Thyroid gland (tissue), 4 donors: ENCODE results near the gene RIPOR2. TPM values are rescaled to one million over a fixed set of nuclear protein-coding genes. Genes with fewer than 3 reads are reported as not detected.

Source experiments
- DNase-seq, 2 donors: peaks; one replicate each; pipeline ENCODE4 v3.0.0-alpha.2; 2019
- H3K27ac ChIP-seq, 3 donors: fragments of 200-600 bp; sonication (generic); 1 replicate in 2 of 3; 2 replicates in 1 of 3; pipeline ENCODE4 v1.5.1; 2016 to 2019; ENCODE audit warnings: mild to moderate bottlenecking in 1 of 3, moderate library complexity in 1 of 3
- H3K27me3 ChIP-seq: fragments of 200-600 bp; sonication (generic); one replicate; pipeline ENCODE4 v1.5.1; 2019
- H3K36me3 ChIP-seq, 2 donors: fragments of 200-600 bp; sonication (generic); one replicate each; pipeline ENCODE4 v1.5.1; 2016 to 2019
- H3K4me1 ChIP-seq, 2 donors: fragments of 200-600 bp; sonication (generic); one replicate each; pipeline ENCODE4 v1.5.1; 2017 to 2019
- H3K4me3 ChIP-seq, 3 donors: fragments of 200-600 bp; sonication (generic); replicated peaks in 1 of 3; 1 replicate in 2 of 3; 2 replicates in 1 of 3; pipeline ENCODE4 v1.5.1; 2016; ENCODE audit warnings: mild to moderate bottlenecking in 1 of 3
- H3K9me3 ChIP-seq: fragments of 200-600 bp; sonication (generic); one replicate; pipeline ENCODE4 v1.5.1; 2017
- CTCF ChIP-seq, 6 experiments: fragments of 200-600 bp in 3 of 6; fragments of 450-650 bp in 3 of 6; sonication (generic) in 3 of 6; IDR thresholded peaks; one replicate each; pipeline ENCODE4 v1.5.1; 2016 to 2019; ENCODE audit warnings: antibody characterized with exemption in 6 of 6, mild to moderate bottlenecking in 2 of 6, inconsistent platforms in 1 of 6, moderate library complexity in 1 of 6
- POLR2A ChIP-seq, 2 donors: fragments of 450-650 bp; IDR thresholded peaks; one replicate each; pipeline ENCODE4 v1.6.1; 2017; ENCODE audit warnings: antibody characterized with exemption in 2 of 2, mild to moderate bottlenecking in 2 of 2, moderate library complexity in 1 of 2
- WGBS, 2 donors: methylation state at CpG; one replicate each; pipeline ENCODE4 v1.1.5; 2017; 5-methylcytosine and 5-hydroxymethylcytosine counted together
- intact Hi-C: fragments of 100-400 bp; cut with DNase I; formaldehyde crosslinking; loops from one replicate; pipeline ENCODE4 v1.15.1; 2023
- total RNA-seq, 4 donors: library from RNA; depleted of rRNA; stranded (reverse); fragments of >200 nt; gene quantifications; one replicate each; pipeline ENCODE4 v1.2.3, GENCODE V29; 2016

The RIPOR2 gene
- total RNA-seq, 4 donors from 2014 or later, result 3.1 to 13.0 (median 8.4) TPM

- intact Hi-C loops, result no loop called here
- no peak overlapping the region for H3K4me3 ChIP-seq
- TF ChIP-seq CTCF (IDR thresholded peaks at IDR 0.05) (no peak), POLR2A (IDR thresholded peaks at IDR 0.05) (no peak)
- H3K4me1 ChIP-seq, result no peaks in the 10 kb centered on the region
- H3K36me3 ChIP-seq, result no peaks in the 10 kb centered on the region
- no peaks in the 10 kb centered on the region for H3K9me3 ChIP-seq
- no peak overlapping the region for H3K27ac ChIP-seq
- 87 to 89% methylated on average over 3 of the region's 3 CpGs for WGBS, 2 donors
- DNase-seq, result no peak
- H3K27me3 ChIP-seq, result no peaks in the 10 kb centered on the region
Measured at GRCh38 chr6:24891004-24891403, 44.8 kb downstream of the RIPOR2 start.

GRCh38 chr6:24890471-24890870, 45.3 kb downstream of the RIPOR2 start:
- H3K4me3 ChIP-seq, result no peak overlapping the region
- 0 to 95% methylated on average over 1 of the region's 1 CpG for WGBS, 2 donors
- intact Hi-C loops, result no loop called here
- TF ChIP-seq POLR2A (IDR thresholded peaks at IDR 0.05) (no peak), CTCF (IDR thresholded peaks at IDR 0.05) (no peak)
- no peak for DNase-seq
- H3K27ac ChIP-seq, result no peak overlapping the region
- no peaks in the 10 kb centered on the region for H3K4me1 ChIP-seq
- no peaks in the 10 kb centered on the region for H3K27me3 ChIP-seq
- no peaks in the 10 kb centered on the region for H3K36me3 ChIP-seq
- H3K9me3 ChIP-seq, result no peaks in the 10 kb centered on the region

GRCh38 chr6:24888715-24889370, 46.9 kb downstream of the RIPOR2 start:
- WGBS, 2 donors, result 93% methylated on average over 5 of the region's 5 CpGs
- DNase-seq, result no peak
- no peaks in the 10 kb centered on the region for H3K4me1 ChIP-seq
- intact Hi-C loops, result no loop called here
- no peak overlapping the region for H3K4me3 ChIP-seq
- TF ChIP-seq CTCF (IDR thresholded peaks at IDR 0.05) (no peak), POLR2A (IDR thresholded peaks at IDR 0.05) (no peak)
- H3K36me3 ChIP-seq, result no peaks in the 10 kb centered on the region
- no peaks in the 10 kb centered on the region for H3K27me3 ChIP-seq
- no peak overlapping the region for H3K27ac ChIP-seq
- no peaks in the 10 kb centered on the region for H3K9me3 ChIP-seq

- Histone ChIP-seq H3K4me3 (no peak overlapping the region), H3K4me1 (no peaks in the 10 kb centered on the region), H3K9me3 (no peaks in the 10 kb centered on the region), H3K36me3 (no peaks in the 10 kb centered on the region), H3K27ac (no peak overlapping the region), H3K27me3 (no peaks in the 10 kb centered on the region)
- intact Hi-C loops, result no loop called here
- TF ChIP-seq CTCF (IDR thresholded peaks at IDR 0.05) (no peak), POLR2A (IDR thresholded peaks at IDR 0.05) (no peak)
- no peak for DNase-seq
- 86% methylated on average over 3 of the region's 3 CpGs for WGBS, 2 donors
Measured at GRCh38 chr6:24887545-24888140, 48.1 kb downstream of the RIPOR2 start.

- DNase-seq, result no peak
- intact Hi-C loops, result no loop called here
- WGBS, 2 donors, result 82% methylated on average over 5 of the region's 5 CpGs
Measured at GRCh38 chr6:24883618-24884017, 52.1 kb downstream of the RIPOR2 start.

More at GRCh38 chr6:24883618-24884017, 52.1 kb downstream of the RIPOR2 start:
- H3K9me3 ChIP-seq, result no peaks in the 10 kb centered on the region
- no peaks in the 10 kb centered on the region for H3K27me3 ChIP-seq
- TF ChIP-seq CTCF (IDR thresholded peaks at IDR 0.05), result no peak
- TF ChIP-seq POLR2A (IDR thresholded peaks at IDR 0.05), result no peak
- H3K4me1 ChIP-seq, result no peaks in the 10 kb centered on the region
- H3K36me3 ChIP-seq, result no peaks in the 10 kb centered on the region
- H3K27ac ChIP-seq, result no peak overlapping the region
- no peak overlapping the region for H3K4me3 ChIP-seq
